Calu3 (cell line): Measurements from ENCODE around the gene RMND5B. TPM values are rescaled to one million over a fixed set of nuclear protein-coding genes. Genes with fewer than 3 reads are reported as not detected.
A peak's percentile ranks its signal among the peaks of the same experiment; 100 is the strongest.
"Not testable (repeated sequence)": the region's sequence is repeated elsewhere in the genome, so short reads cannot be mapped to it uniquely, and the experiment has no call there.

Experiments used
- BruUV-seq: library from RNA; stranded (reverse); fragments of 400-500 nt; replicated peaks from 2 replicates; lab custom pipeline; 2021; lab: Mats Ljungman, UMichigan
- CTCF ChIA-PET: fragments of 300-600 bp; sonication (Branson Sonifier 250); formaldehyde crosslinking; loops from one replicate; lab custom pipeline; 2022; ENCODE audit warnings: antibody characterized with exemption; lab: Charles Lee
- DNase-seq: peaks from one replicate; pipeline ENCODE4 v3.0.0; 2022
- H3K27ac Mint-ChIP-seq: one replicate; pipeline ENCODE4 v1.8.0; 2022; ENCODE audit warnings: mixed read lengths; ENCODE audit not compliant: unreplicated experiment
- H3K27me3 Mint-ChIP-seq: one replicate; pipeline ENCODE4 v1.8.0; 2022; ENCODE audit warnings: mixed read lengths; ENCODE audit not compliant: unreplicated experiment
- H3K36me3 Mint-ChIP-seq: one replicate; pipeline ENCODE4 v1.8.0; 2022; ENCODE audit warnings: mild to moderate bottlenecking, moderate library complexity, mixed read lengths; ENCODE audit not compliant: insufficient read depth, unreplicated experiment
- H3K4me1 Mint-ChIP-seq: one replicate; pipeline ENCODE4 v1.8.0; 2022; ENCODE audit warnings: mild to moderate bottlenecking, low read depth, mixed read lengths; ENCODE audit not compliant: unreplicated experiment
- H3K4me3 Mint-ChIP-seq: one replicate; pipeline ENCODE4 v1.8.0; 2022; ENCODE audit warnings: mild to moderate bottlenecking, low read depth, moderate library complexity, mixed read lengths; ENCODE audit not compliant: unreplicated experiment
- H3K9me3 Mint-ChIP-seq: one replicate; pipeline ENCODE4 v1.8.0; 2022; ENCODE audit warnings: low read depth, mixed read lengths; ENCODE audit not compliant: unreplicated experiment
- CTCF ChIP-seq: fragments of 200-600 bp; IDR thresholded peaks from one replicate; pipeline ENCODE4 v1.8.0; 2022; ENCODE audit warnings: antibody characterized with exemption; ENCODE audit not compliant: unreplicated experiment
- intact Hi-C: fragments of 100-400 bp; cut with micrococcal nuclease; formaldehyde crosslinking; loops from one replicate; pipeline ENCODE4 v1.10.0; 2022; ENCODE audit not compliant: unreplicated experiment
- total RNA-seq: library from RNA; stranded (reverse); gene quantifications from 2 replicates; pipeline ENCODE4 v1.2.3, GENCODE V29; 2022

Gene RMND5B
- total RNA-seq, 1 experiment from 2014 or later = 50.7 TPM

GRCh38 chr5:178086266-178086665 is 44.5 kb upstream of the RMND5B start:
- CTCF ChIA-PET = interaction anchor here (0.6 to 0.7 kb wide), 2 partner anchors 33 to 37 kb away, joined by 3 to 5 read pairs; no protein-coding TSS in a partner anchor
- no TSS peak for BruUV-seq
- peak; percentile 47 for DNase-seq
- TF ChIP-seq CTCF = no peak
- H3K36me3 Mint-ChIP-seq = no peaks in the 10 kb centered on the region
- peaks cover 78% of the 10 kb centered on the region for H3K27me3 Mint-ChIP-seq
- intact Hi-C loops = no loop called here
- H3K4me3 Mint-ChIP-seq = peak overlapping the region; percentile 61
- H3K27ac Mint-ChIP-seq = no peak overlapping the region
- peaks cover 1% of the 10 kb centered on the region for H3K9me3 Mint-ChIP-seq
- peaks cover 22% of the 10 kb centered on the region for H3K4me1 Mint-ChIP-seq

- peaks cover 68% of the 10 kb centered on the region for H3K27me3 Mint-ChIP-seq
- peak overlapping the region; percentile 61 for H3K4me3 Mint-ChIP-seq
- DNase-seq, BruUV-seq, intact Hi-C loops, H3K27ac Mint-ChIP-seq, H3K36me3 Mint-ChIP-seq, H3K9me3 Mint-ChIP-seq: not testable (repeated sequence)
- H3K4me1 Mint-ChIP-seq = peaks cover 22% of the 10 kb centered on the region
- CTCF ChIA-PET = interaction anchor here (1.0 kb wide), 1 partner anchor 18 kb away, joined by 3 read pairs; no protein-coding TSS in a partner anchor
Measured at GRCh38 chr5:178087199-178087598, 43.6 kb upstream of the RMND5B start.

GRCh38 chr5:178090856-178091255 is 40.0 kb upstream of the RMND5B start:
- Mint-ChIP-seq H3K4me1 (peaks cover 13% of the 10 kb centered on the region), H3K27ac (no peak overlapping the region), H3K27me3 (peaks cover 55% of the 10 kb centered on the region), H3K9me3 (peaks cover 2% of the 10 kb centered on the region), H3K4me3 (no peak overlapping the region), H3K36me3 (no peaks in the 10 kb centered on the region)
- intact Hi-C loops = no loop called here
- no peak for DNase-seq
- CTCF ChIA-PET = interaction anchor here (0.7 to 1.4 kb wide), 2 partner anchors 12 to 33 kb away, joined by 3 read pairs; no protein-coding TSS in a partner anchor
- BruUV-seq = no TSS peak
- TF ChIP-seq CTCF = no peak

GRCh38 chr5:178093134-178093533 is 37.7 kb upstream of the RMND5B start:
- no TSS peak for BruUV-seq
- intact Hi-C loops = no loop called here
- H3K27ac Mint-ChIP-seq = no peak overlapping the region
- no peak for DNase-seq
- H3K27me3 Mint-ChIP-seq = peaks cover 54% of the 10 kb centered on the region
- H3K9me3 Mint-ChIP-seq = peaks cover 2% of the 10 kb centered on the region
- H3K36me3 Mint-ChIP-seq = no peaks in the 10 kb centered on the region
- CTCF ChIA-PET = interaction anchor here (0.7 kb wide), 1 partner anchor 91 kb away, joined by 3 read pairs; no protein-coding TSS in a partner anchor
- H3K4me3 Mint-ChIP-seq = no peak overlapping the region
- H3K4me1 Mint-ChIP-seq = no peaks in the 10 kb centered on the region
- no peak for TF ChIP-seq CTCF

- intact Hi-C loops = no loop called here
- Mint-ChIP-seq H3K27me3 (peaks cover 42% of the 10 kb centered on the region), H3K4me3 (no peak overlapping the region), H3K4me1 (no peaks in the 10 kb centered on the region), H3K36me3 (no peaks in the 10 kb centered on the region), H3K9me3 (peaks cover 2% of the 10 kb centered on the region), H3K27ac (no peak overlapping the region)
- TF ChIP-seq CTCF = no peak
- BruUV-seq = no TSS peak
- CTCF ChIA-PET = no interaction called here
- no peak for DNase-seq
Measured at GRCh38 chr5:178094345-178094744, 36.5 kb upstream of the RMND5B start.
